ENCODE data around the gene PPT2. TPM values are rescaled to one million over a fixed set of nuclear protein-coding genes. Genes with fewer than 3 reads are reported as not detected.

The PPT2 gene
- total and polyA plus RNA-seq, 2 of the 13 experiments (the other 11 are each of a cell fraction or from before 2014, with no cell fraction given), result 39.2 to 61.8 TPM

- TF ChIP-seq, protein P1, sequence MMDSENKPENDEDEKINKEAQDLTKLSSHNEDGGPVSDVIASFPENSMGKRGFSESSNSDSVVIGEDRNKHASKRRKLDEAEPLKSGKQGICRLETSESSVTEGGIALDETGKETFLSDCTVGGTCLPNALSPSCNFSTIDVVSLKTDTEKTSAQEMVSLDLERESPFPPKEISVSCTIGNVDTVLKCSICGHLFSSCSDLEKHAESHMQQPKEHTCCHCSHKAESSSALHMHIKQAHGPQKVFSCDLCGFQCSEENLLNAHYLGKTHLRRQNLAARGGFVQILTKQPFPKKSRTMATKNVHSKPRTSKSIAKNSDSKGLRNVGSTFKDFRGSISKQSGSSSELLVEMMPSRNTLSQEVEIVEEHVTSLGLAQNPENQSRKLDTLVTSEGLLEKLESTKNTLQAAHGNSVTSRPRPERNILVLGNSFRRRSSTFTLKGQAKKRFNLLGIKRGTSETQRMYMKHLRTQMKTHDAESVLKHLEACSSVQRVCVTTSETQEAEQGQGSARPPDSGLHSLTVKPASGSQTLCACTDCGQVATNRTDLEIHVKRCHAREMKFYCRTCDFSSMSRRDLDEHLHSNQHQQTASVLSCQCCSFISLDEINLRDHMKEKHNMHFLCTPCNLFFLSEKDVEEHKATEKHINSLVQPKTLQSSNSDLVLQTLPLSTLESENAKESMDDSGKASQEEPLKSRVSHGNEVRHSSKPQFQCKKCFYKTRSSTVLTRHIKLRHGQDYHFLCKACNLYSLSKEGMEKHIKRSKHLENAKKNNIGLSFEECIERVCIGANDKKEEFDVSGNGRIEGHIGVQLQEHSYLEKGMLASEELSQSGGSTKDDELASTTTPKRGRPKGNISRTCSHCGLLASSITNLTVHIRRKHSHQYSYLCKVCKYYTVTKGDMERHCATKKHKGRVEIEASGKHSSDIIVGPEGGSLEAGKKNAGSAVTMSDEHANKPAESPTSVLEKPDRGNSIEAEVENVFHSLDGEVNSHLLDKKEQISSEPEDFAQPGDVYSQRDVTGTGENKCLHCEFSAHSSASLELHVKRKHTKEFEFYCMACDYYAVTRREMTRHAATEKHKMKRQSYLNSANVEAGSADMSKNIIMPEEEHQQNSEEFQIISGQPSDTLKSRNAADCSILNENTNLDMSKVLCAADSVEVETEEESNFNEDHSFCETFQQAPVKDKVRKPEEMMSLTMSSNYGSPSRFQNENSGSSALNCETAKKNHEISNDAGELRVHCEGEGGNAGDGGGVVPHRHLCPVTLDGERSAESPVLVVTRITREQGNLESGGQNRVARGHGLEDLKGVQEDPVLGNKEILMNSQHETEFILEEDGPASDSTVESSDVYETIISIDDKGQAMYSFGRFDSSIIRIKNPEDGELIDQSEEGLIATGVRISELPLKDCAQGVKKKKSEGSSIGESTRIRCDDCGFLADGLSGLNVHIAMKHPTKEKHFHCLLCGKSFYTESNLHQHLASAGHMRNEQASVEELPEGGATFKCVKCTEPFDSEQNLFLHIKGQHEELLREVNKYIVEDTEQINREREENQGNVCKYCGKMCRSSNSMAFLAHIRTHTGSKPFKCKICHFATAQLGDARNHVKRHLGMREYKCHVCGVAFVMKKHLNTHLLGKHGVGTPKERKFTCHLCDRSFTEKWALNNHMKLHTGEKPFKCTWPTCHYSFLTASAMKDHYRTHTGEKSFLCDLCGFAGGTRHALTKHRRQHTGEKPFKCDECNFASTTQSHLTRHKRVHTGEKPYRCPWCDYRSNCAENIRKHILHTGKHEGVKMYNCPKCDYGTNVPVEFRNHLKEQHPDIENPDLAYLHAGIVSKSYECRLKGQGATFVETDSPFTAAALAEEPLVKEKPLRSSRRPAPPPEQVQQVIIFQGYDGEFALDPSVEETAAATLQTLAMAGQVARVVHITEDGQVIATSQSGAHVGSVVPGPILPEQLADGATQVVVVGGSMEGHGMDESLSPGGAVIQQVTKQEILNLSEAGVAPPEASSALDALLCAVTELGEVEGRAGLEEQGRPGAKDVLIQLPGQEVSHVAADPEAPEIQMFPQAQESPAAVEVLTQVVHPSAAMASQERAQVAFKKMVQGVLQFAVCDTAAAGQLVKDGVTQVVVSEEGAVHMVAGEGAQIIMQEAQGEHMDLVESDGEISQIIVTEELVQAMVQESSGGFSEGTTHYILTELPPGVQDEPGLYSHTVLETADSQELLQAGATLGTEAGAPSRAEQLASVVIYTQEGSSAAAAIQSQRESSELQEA (CRISPR knock-in tag; IDR thresholded peaks at IDR 0.05; ENCODE audit: not compliant biosample characterization), result no peak
- TF ChIP-seq PHF8 (CRISPR knock-in tag; IDR thresholded peaks at IDR 0.05) (no peak), THAP11 (CRISPR knock-in tag; IDR thresholded peaks at IDR 0.05) (no peak), HNRNPK (IDR thresholded peaks at IDR 0.05; ENCODE audit: low read depth, low read length, poor library complexity, severe bottlenecking) (no peak), NKX3-1 (CRISPR knock-in tag; IDR thresholded peaks at IDR 0.05) (no peak), HNRNPLL (IDR thresholded peaks at IDR 0.05; ENCODE audit: low read depth, low read length, poor library complexity, severe bottlenecking) (no peak), NFE2L2 (IDR thresholded peaks at IDR 0.05; ENCODE audit: low read length) (no peak), ZZZ3 (CRISPR knock-in tag; IDR thresholded peaks at IDR 0.05; ENCODE audit: borderline replicate concordance) (no peak), KLF6 (CRISPR knock-in tag; IDR thresholded peaks at IDR 0.05) (no peak), MXI1 (IDR thresholded peaks at IDR 0.05; ENCODE audit: borderline replicate concordance, low read depth, low read length) (no peak), ZUFSP (CRISPR knock-in tag; IDR thresholded peaks at IDR 0.05; ENCODE audit: borderline replicate concordance) (no peak), GMEB2 (CRISPR knock-in tag; IDR thresholded peaks at IDR 0.05; ENCODE audit: low read depth) (no peak)
- TF ChIP-seq, protein P2, sequence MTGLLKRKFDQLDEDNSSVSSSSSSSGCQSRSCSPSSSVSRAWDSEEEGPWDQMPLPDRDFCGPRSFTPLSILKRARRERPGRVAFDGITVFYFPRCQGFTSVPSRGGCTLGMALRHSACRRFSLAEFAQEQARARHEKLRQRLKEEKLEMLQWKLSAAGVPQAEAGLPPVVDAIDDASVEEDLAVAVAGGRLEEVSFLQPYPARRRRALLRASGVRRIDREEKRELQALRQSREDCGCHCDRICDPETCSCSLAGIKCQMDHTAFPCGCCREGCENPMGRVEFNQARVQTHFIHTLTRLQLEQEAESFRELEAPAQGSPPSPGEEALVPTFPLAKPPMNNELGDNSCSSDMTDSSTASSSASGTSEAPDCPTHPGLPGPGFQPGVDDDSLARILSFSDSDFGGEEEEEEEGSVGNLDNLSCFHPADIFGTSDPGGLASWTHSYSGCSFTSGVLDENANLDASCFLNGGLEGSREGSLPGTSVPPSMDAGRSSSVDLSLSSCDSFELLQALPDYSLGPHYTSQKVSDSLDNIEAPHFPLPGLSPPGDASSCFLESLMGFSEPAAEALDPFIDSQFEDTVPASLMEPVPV (CRISPR knock-in tag; IDR thresholded peaks at IDR 0.05), result no peak
Observed at GRCh38 chr6:32168807-32169591, 15.1 kb downstream of the PPT2 start (continued).
